Memory B cell (primary cell): ENCODE results near the gene IL6ST.
A peak's percentile ranks its signal among the peaks of the same experiment; 100 is the strongest.

Source experiments
- ATAC-seq: fragments of 150-1000 bp; cut with Tn5 transposase; 2 replicates; pipeline ENCODE4 v1.10.0; 2021; ENCODE audit warnings: low read depth, mild to moderate bottlenecking, moderate library complexity
- DNase-seq, 2 donors: peaks; one replicate each; pipeline ENCODE4 v3.0.0; 2022; ENCODE audit warnings: low spot score in 2 of 2
- H3K27ac Mint-ChIP-seq: one replicate; pipeline ENCODE4 v1.8.0; 2022; ENCODE audit warnings: mild to moderate bottlenecking, moderate library complexity, mixed read lengths
- H3K27me3 Mint-ChIP-seq: one replicate; pipeline ENCODE4 v1.8.0; 2022; ENCODE audit warnings: mixed read lengths
- H3K36me3 Mint-ChIP-seq: one replicate; pipeline ENCODE4 v1.8.0; 2022; ENCODE audit warnings: mild to moderate bottlenecking, mixed read lengths
- H3K4me1 Mint-ChIP-seq: one replicate; pipeline ENCODE4 v1.8.0; 2022; ENCODE audit warnings: mixed read lengths
- H3K4me3 Mint-ChIP-seq: one replicate; pipeline ENCODE4 v1.8.0; 2022; ENCODE audit warnings: mild to moderate bottlenecking, moderate library complexity, mixed read lengths
- H3K9me3 Mint-ChIP-seq: one replicate; pipeline ENCODE4 v1.8.0; 2022; ENCODE audit warnings: mixed read lengths

IL6ST gene

DNA sequence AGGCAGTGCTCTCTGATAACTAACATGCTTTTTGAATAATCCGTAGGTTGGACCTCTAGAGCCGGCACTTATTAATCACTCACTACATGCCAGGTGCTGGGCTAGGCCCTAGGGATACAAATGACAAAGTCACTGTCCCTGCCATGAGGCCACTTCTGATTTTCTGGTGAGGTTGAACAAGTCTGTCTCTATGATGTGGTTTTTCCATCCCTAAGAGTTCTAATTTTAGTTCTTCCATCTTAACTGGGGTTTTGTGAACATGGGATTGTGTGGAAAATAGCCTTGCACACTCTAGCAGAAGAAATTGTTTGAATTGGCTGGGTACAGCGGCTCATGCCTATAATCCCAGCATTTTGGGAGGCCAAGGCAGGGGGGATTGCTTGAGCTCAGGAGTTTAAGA is 79.0 kb downstream of the IL6ST start:
- Mint-ChIP-seq H3K27me3 (peaks cover 2% of the 10 kb centered on the region), H3K36me3 (no peaks in the 10 kb centered on the region), H3K9me3 (no peaks in the 10 kb centered on the region), H3K4me3 (no peak overlapping the region), H3K4me1 (peaks cover 4% of the 10 kb centered on the region), H3K27ac (no peak overlapping the region)
- DNase-seq (no peak), ATAC-seq (no peak)

DNA sequence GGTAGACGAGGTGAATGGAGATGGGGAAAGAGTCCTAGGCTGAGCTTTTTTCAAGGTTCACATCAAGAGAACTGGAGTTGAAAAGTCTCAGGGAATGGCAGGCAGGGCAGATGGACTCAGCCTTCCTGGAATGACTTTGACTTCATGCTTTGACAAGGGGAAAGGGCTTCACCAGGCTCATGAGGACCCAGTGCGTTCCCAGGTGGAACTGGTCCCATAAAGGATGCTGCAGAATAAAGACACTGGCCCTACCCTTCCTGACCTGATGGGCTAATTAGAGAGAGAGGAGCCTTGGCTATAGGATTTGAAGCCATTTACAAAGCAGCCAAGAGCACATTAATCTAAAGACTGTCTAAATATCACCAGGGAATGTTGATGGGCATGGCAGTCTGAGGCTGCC is 79.8 kb downstream of the IL6ST start:
- DNase-seq = no peak
- H3K27me3 Mint-ChIP-seq = peaks cover 2% of the 10 kb centered on the region
- H3K27ac Mint-ChIP-seq = no peak overlapping the region
- no peak overlapping the region for H3K4me3 Mint-ChIP-seq
- no peaks in the 10 kb centered on the region for H3K9me3 Mint-ChIP-seq
- H3K4me1 Mint-ChIP-seq = peaks cover 4% of the 10 kb centered on the region
- ATAC-seq = no peak
- no peaks in the 10 kb centered on the region for H3K36me3 Mint-ChIP-seq

DNA sequence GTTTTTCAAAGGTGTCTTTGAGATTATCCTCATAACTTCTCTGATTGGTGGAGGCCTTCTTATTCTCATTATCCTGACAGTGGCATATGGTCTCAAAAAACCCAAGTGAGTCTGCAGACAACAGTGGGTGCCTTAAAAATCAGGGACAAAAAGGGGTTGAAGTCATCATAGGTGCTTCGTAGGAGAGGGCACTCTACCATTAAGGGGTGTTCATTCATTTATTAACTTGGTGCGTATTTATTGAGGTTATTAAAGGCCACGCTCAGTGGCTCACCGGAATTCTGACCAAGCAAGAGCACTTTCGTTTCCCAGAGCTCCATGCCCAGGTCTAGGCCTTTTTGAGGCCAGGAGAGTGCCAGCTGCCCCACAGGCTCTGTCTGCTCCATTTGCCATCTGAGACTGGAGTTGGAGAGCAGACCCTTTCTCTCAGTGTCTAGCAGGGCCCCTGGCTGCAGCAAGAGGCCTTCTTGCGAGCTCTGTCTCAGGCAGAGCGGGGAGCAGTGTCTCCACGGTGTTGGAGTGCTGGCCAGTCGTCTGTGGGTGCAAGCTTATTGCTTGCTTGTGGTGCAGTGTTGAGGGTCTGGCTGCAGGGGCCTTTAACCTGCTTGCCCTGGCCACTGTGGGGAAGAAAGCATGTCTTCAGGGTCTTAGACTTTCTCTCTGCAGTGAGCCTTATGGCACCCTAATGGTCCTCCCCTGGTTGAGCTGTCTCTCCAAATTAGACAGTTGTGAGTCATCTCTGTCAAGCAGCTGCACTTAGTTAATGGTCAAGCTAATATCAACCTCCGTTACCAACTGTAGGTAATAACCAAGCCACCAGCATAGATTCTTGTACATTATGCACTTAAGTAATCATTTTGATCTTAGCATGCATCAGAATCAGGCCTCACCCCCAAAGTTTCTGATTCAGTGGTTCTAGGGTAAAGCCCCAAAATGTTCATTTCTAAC is 81.0 kb downstream of the IL6ST start:
- Mint-ChIP-seq H3K36me3 (no peaks in the 10 kb centered on the region), H3K4me1 (no peaks in the 10 kb centered on the region), H3K27me3 (no peaks in the 10 kb centered on the region), H3K9me3 (no peaks in the 10 kb centered on the region), H3K4me3 (no peak overlapping the region), H3K27ac (no peak overlapping the region)
- DNase-seq = no peak
- ATAC-seq = no peak

DNA sequence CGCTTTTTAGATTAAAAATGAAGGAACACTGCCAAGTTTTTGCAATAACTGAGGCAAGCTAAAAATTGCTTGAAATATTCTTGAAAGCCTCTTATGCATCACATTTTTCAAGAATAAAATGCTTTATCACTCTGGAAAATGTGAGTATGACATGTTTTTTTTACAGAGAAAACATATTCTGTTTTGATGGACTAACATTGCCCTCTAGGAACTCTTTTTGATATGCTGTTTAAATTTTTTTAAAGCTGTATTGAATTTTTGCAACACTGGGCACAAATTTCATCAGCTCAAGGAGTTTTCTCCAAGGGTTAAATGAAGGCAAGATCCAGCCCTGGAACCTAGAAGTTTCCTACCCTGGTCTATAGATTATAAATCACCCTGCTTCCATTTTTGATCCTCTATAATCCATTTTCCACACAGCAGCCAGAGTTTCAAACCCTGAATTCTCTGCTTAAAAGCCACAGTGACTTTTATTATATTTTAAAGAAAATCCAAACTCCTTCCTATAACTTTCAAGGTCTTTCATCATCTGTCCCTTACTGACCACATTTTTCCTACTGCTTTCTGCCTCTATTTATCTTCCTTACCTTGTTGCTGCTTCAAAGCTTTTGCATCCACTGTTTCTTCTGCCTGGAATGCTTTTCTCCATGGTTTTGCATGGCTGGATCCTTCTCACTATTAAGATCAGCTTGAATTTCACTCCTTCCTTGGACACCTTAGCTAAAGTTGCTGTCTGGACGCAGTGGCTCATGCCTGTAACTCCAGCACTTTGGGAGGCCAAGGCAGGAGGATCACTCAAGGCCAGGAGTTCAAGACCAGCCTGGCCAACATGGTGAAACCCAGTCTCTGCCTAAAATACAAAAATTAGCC is 82.7 kb downstream of the IL6ST start:
- no peaks in the 10 kb centered on the region for H3K4me1 Mint-ChIP-seq
- ATAC-seq (no peak), DNase-seq (no peak)
- no peaks in the 10 kb centered on the region for H3K27me3 Mint-ChIP-seq
- H3K36me3 Mint-ChIP-seq = no peaks in the 10 kb centered on the region
- H3K27ac Mint-ChIP-seq = no peak overlapping the region
- no peaks in the 10 kb centered on the region for H3K9me3 Mint-ChIP-seq
- no peak overlapping the region for H3K4me3 Mint-ChIP-seq

DNA sequence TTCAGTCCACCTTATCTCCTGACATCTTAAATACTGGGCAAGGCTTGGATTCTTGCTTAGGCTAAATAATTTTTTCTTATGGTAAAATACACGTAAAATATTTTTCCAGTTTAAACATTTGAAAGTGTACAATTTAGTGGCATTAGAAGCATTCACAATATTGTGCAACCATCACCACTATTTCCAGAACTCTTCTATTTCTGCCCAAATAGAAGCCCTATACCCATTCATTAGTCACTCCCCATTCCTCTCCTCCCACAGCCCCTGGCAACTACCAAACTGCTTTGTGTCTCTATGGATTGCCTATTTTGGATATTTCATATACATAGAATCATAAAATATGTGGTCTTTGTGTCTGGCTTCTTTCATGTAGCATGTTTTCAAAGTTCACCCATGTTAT is 86.0 kb downstream of the IL6ST start:
- no peak for ATAC-seq
- H3K9me3 Mint-ChIP-seq = no peaks in the 10 kb centered on the region
- H3K36me3 Mint-ChIP-seq = no peaks in the 10 kb centered on the region
- no peak overlapping the region for H3K4me3 Mint-ChIP-seq
- peaks cover 2% of the 10 kb centered on the region for H3K4me1 Mint-ChIP-seq
- H3K27ac Mint-ChIP-seq = no peak overlapping the region
- no peaks in the 10 kb centered on the region for H3K27me3 Mint-ChIP-seq
- DNase-seq = no peak

DNA sequence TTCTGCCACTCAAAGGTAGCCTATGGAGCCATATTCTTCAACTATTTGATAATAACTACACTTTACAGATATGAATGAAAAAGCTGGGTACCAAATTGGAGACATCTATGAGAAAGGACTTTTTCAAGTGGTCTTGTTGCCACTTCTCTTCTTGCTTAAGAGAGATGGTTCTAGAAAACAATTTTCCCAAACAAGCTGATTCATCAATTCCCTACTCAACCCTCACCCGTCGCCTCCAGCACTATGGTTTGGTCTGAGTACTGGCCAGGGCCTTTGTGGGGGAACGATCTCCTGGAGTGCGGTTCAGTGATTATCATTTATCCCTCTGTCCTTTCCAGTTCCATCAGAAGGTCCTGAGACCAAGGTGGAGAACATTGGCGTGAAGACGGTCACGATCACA is 86.8 kb downstream of the IL6ST start:
- Mint-ChIP-seq H3K4me3 (no peak overlapping the region), H3K27ac (no peak overlapping the region), H3K27me3 (no peaks in the 10 kb centered on the region), H3K9me3 (no peaks in the 10 kb centered on the region), H3K4me1 (peaks cover 9% of the 10 kb centered on the region), H3K36me3 (no peaks in the 10 kb centered on the region)
- no peak for DNase-seq
- ATAC-seq = no peak

DNA sequence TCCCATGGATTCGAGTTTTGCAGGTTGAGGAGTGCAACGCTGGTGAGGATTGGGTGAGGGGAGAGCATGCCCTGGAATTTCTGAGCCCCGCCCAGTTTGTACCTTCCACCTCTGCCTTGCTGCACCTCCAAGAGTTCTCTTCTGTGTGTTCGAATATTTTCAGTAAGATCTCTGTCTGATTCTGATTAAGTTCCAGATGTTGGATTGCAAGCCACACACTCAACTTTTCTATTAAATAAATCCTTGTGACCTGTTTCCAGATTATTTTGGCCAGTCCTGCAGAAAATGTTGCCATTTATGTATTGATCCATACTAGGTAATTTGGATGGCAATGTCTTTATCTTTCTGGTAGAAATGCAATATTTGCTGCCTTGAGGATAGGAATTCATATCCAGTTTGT is 89.5 kb downstream of the IL6ST start:
- DNase-seq = no peak
- Mint-ChIP-seq H3K9me3 (no peaks in the 10 kb centered on the region), H3K4me3 (no peak overlapping the region), H3K36me3 (no peaks in the 10 kb centered on the region), H3K4me1 (peaks cover 10% of the 10 kb centered on the region), H3K27ac (peak overlapping the region; percentile 4), H3K27me3 (peaks cover 3% of the 10 kb centered on the region)
- no peak for ATAC-seq

DNA sequence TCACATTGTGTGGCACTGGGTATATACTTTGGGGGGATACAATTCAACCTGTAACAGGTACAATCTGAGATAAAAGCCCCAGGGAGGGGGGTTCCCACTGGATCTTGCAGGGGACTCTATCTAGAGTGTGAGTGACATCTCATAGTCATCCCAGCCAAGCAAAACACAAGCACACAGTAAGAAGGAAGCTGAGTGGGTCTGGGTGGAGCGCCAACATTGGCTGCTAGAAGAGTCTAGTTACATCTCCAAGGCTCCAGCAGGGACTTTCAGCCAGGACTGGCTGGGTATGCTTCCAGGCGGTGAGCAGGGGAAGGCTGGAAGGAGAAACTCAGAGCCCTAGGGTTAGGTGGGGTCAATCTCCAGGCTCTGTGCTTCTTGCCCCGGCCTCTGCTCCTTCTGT is 90.6 kb downstream of the IL6ST start:
- H3K4me3 Mint-ChIP-seq = no peak overlapping the region
- peaks cover 10% of the 10 kb centered on the region for H3K4me1 Mint-ChIP-seq
- no peaks in the 10 kb centered on the region for H3K36me3 Mint-ChIP-seq
- no peaks in the 10 kb centered on the region for H3K9me3 Mint-ChIP-seq
- H3K27ac Mint-ChIP-seq = peak overlapping the region; percentile 86
- H3K27me3 Mint-ChIP-seq = peaks cover 3% of the 10 kb centered on the region
- ATAC-seq = no peak
- DNase-seq = no peak

DNA sequence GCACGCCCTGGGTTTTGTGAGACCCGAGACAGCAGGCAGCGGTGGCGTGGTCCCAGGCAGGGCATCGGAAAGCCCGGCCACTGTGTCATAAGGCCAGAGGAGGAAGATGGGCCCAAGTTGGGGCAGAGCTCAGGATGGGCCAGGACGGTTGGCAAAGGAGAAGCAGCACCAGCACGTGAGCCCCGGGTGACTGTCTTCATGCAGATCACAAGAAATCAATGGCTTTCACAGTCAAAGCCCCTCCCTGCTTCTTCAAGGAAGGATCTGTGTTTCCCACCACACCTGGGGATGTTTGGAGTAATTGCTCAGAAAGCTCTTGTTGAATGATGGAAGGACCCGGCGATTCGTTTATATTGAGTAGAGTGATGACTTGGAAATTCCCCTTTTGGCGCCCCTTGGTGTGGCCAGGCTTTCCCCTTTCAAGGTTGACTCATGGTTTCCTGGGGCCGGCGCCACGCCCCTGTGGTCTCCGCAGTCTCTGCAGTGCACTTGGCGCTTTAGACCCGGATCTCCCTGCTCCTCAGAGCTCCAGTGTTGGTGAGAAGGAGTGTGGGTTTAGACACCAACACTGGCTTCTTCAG is 91.6 kb downstream of the IL6ST start:
- H3K36me3 Mint-ChIP-seq = no peaks in the 10 kb centered on the region
- peak overlapping the region; percentile 60 for H3K4me3 Mint-ChIP-seq
- H3K9me3 Mint-ChIP-seq = no peaks in the 10 kb centered on the region
- ATAC-seq (peak; percentile 98), DNase-seq (peak; percentile 31 to 50)
- peaks cover 3% of the 10 kb centered on the region for H3K27me3 Mint-ChIP-seq
- H3K27ac Mint-ChIP-seq = peak overlapping the region; percentile 86
- peaks cover 10% of the 10 kb centered on the region for H3K4me1 Mint-ChIP-seq

DNA sequence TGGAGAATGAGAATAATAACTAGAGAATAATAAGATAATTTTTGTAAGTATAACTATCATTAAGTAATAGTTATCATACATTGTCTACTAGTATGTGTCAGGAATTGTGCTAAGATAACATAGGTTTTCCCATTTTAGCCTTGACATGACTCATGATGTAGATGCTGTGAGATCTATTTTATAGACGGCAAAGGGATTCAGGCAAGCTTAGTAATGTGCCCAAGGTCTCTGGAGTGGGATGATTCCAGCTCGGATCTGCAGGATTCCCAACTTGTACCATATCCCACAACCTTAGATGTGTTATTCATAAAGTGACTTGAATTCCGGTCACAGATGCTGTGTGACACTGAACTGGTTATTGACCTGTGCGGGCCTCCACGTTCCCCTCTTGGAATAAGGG is 92.1 kb downstream of the IL6ST start:
- H3K9me3 Mint-ChIP-seq = no peaks in the 10 kb centered on the region
- peaks cover 10% of the 10 kb centered on the region for H3K4me1 Mint-ChIP-seq
- H3K36me3 Mint-ChIP-seq = no peaks in the 10 kb centered on the region
- ATAC-seq (no peak), DNase-seq (no peak)
- no peak overlapping the region for H3K4me3 Mint-ChIP-seq
- peaks cover 3% of the 10 kb centered on the region for H3K27me3 Mint-ChIP-seq
- peak overlapping the region; percentile 86 for H3K27ac Mint-ChIP-seq

DNA sequence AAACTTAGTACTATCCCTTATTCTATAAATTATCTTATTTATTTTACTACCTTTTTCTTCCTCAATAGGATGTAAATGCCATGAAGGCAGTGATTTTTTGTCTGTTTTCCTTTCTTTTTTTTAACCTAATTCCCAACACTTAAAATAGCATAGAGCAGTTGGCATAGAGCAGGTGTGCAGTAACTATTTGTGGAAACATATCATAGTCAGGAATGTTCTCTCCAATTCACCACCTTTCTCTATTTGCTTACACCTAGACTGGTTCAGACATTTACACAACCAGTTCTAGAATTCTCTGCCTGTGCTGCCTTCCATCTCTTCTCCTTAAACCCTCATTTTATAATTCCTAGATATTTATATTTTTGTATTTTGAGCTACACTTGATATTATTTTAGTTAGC is 94.0 kb downstream of the IL6ST start:
- no peak for DNase-seq
- H3K4me3 Mint-ChIP-seq = no peak overlapping the region
- H3K9me3 Mint-ChIP-seq = peaks cover 2% of the 10 kb centered on the region
- ATAC-seq = no peak
- peaks cover 2% of the 10 kb centered on the region for H3K36me3 Mint-ChIP-seq
- H3K4me1 Mint-ChIP-seq = peaks cover 13% of the 10 kb centered on the region
- peaks cover 8% of the 10 kb centered on the region for H3K27me3 Mint-ChIP-seq
- peak overlapping the region; percentile 48 for H3K27ac Mint-ChIP-seq

DNA sequence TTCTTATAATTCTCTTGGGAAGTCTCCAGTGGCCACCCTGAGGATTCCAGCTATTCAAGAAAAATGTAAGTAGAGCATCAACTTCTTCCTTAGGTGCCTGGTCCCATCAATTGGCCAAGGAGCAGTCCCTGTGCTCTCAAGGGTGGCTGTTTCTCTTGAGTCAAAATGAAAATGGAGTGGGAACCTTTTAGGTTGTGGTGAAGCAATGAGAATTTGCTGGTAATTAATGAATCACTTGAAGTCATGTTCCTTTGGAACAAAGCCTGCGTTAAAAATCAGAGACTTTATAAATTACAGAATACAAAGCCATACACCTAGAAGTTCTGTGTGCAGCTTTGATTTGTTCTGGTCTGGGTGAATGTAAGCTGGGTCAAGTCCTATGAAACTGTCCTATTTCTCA is 94.7 kb downstream of the IL6ST start:
- peak overlapping the region; percentile 48 for H3K27ac Mint-ChIP-seq
- no peak for ATAC-seq
- H3K4me3 Mint-ChIP-seq = no peak overlapping the region
- peaks cover 8% of the 10 kb centered on the region for H3K27me3 Mint-ChIP-seq
- DNase-seq = no peak
- peaks cover 13% of the 10 kb centered on the region for H3K4me1 Mint-ChIP-seq
- peaks cover 2% of the 10 kb centered on the region for H3K36me3 Mint-ChIP-seq
- peaks cover 2% of the 10 kb centered on the region for H3K9me3 Mint-ChIP-seq

DNA sequence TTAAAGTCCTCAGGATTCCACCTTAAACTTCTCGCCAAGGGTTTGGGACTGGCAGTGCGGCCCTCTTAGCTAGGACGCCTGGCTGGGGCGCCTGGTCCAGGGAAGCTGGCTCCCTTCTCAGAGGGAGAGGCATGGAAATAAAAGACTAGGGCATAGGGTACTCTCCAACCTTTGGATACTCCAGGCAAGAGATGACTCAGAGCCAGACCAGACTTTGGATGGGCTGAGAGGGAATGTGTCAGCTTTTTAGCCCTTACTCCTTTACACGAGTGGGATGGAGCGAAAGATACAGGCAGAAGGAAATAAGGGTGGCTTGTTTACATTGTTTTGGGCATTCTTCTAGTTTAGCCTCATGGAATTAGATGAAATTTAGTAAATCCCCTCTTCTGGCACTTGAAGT is 95.4 kb downstream of the IL6ST start:
- Mint-ChIP-seq H3K4me3 (no peak overlapping the region), H3K4me1 (peaks cover 13% of the 10 kb centered on the region), H3K27me3 (peaks cover 8% of the 10 kb centered on the region), H3K9me3 (peaks cover 2% of the 10 kb centered on the region), H3K27ac (no peak overlapping the region), H3K36me3 (peaks cover 2% of the 10 kb centered on the region)
- DNase-seq (no peak), ATAC-seq (no peak)

DNA sequence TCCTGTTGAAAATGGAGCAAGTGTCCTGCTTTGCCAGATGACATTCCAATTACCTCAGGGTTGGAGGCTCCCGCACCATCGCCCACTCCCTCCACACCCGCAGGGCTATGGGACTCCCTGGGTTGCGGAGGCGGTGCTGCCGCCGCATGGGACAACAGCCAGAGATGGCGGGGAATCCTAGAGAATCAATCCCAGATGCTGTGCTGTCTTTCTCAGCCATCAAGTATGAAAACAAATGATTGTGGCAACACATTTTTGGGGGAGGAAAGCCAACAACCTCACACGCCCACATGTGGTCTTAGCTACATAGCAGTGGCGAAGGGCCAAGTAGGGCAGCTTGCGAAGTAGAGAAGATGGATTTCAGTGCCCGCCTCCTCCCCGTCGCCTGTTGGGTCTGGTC is 96.9 kb downstream of the IL6ST start:
- Mint-ChIP-seq H3K4me3 (no peak overlapping the region), H3K27ac (no peak overlapping the region), H3K36me3 (peaks cover 2% of the 10 kb centered on the region), H3K4me1 (peaks cover 4% of the 10 kb centered on the region), H3K27me3 (peaks cover 8% of the 10 kb centered on the region), H3K9me3 (peaks cover 2% of the 10 kb centered on the region)
- DNase-seq = no peak
- ATAC-seq = no peak
